HG03520 (cell line): ENCODE measurements around the gene PAQR4.

ENCODE experiments used
- ATAC-seq: cut with Tn5 transposase; IDR thresholded peaks from one replicate; pipeline ENCODE4 v1.9.1; 2021; ENCODE audit warnings: mild to moderate bottlenecking, moderate library complexity; ENCODE audit not compliant: unreplicated experiment

The PAQR4 gene

DNA sequence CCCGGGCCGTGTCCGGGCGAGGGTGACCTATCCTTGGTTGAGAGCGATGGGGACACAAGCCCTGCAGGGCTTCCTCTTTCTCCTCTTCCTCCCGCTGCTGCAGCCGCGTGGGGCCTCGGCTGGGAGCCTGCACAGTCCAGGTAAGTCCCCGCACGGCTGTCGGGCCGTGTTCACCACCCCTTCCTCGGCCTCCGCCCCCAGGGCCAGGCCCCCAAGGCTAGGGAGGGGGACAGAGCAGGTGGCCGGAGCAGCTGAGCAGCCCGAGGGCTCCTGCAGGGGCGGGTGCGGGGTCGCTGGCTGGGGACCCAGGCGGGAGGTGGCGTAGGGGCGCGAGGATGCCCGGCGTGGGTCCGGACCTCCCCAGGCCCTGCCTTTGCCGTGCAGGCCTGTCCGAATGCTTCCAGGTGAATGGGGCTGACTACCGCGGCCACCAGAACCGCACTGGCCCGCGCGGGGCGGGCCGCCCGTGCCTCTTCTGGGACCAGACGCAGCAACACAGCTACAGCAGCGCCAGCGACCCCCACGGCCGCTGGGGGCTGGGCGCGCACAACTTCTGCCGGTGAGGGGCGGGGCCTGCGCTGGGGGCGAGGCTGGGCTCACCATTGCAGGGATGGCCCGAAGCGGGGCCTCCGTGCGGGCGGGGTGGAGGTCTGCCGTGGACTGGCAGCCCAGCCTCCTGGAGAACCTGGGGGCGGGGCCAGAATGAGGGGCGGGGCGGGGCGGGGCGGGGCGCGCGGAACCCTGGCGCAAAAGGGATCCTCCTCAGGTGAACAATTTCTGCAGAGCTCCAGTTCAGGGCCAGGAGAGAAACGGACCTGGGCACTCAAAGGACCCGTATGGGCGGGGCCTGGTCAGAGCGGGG, 4.4 kb upstream of the PAQR4 start:
- ATAC-seq: no peak

GRCh38 chr16:2966043-2966807, 2.9 kb upstream of the PAQR4 start:
- ATAC-seq: no peak

GRCh38 chr16:2966808-2967191, 2.3 kb upstream of the PAQR4 start:
- ATAC-seq: no peak

DNA sequence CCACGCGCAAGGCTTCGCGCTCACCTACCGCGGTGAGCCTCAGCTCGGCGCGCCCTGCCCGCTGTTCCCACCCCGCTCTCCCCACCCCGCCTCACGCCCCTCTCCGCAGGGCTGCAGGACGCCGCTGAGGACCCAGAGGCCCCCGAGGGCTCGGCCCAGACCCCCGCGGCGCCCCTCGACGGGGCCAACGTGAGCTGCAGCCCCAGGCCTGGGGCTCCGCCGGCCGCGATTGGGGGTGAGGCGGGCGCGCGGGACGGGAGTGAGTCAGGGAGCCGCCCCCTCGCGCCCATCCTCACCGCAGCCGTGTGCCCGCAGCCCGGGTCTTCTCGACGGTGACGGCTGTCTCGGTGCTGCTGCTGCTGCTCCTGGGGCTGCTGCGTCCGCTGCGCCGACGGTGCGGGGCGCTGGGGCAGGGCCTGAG, 1.9 kb upstream of the PAQR4 start:
- no peak for ATAC-seq

GRCh38 chr16:2967721-2968161, 1.4 kb upstream of the PAQR4 start:
- no peak for ATAC-seq

GRCh38 chr16:2968368-2968737, 795 bp upstream of the PAQR4 start:
- no peak for ATAC-seq

DNA sequence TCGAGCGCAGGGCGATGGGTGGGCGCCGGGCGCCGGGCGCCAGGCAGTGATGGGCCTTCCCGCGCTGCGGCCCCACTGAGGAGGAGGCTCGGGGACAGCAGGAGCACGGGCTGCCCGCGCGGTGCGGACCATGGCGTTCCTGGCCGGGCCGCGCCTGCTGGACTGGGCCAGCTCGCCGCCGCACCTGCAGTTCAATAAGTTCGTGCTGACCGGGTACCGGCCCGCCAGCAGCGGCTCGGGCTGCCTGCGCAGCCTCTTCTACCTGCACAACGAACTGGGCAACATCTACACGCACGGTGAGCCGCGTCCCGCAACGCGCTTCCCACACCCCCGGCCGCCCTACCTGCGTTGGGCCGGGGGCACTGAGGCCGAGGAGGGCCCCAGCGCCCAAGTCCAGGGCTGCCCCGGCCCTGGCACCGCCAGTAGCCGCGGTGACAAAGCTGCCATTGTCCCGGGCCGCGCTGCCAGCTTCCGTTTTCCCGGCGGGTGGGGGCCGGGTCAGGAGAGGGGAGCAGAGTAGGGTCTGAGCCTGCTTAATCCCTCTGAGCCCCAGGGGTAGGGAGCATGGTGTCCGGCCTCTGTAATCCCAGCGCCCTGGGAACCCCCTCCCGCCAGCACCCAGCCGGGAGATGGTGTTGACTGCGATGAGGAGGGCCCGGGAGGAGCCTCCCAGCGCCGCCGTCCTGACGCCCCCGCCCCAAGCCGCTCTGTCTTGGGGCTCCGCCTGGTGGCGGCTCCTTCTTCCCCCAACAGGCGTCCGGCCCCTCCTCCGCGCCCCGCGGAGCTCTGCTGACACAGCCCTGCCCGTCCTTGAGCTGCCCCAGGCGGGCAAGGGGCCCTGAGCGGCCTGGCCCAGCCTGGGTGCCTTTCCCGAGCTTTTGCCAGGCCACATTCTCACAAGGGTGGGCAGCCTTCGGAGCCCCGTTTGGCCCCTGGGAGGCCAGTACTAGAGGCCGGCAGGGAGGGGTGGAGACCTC, 685 bp downstream of the PAQR4 start:
- no peak for ATAC-seq

DNA sequence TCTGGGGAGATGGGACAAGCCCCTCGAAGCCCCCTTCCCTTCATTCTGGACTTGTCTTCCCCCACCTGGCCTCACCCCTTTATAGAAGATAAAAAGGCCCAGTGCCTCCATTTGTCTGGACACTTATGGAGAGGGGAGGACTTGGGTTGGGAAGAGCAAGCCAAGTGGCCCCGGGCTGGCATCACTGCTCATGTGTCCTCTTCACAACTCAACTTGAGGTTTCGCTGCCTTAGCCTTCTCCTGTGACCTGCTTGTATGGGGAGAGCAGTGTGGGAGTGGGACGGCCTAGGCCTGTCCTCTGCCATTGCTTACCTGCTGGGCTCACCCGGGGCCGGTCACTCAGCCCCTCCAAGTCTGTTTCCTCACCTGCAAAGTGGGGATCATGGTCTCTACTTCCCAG, 1.4 kb downstream of the PAQR4 start:
- no peak for ATAC-seq

DNA sequence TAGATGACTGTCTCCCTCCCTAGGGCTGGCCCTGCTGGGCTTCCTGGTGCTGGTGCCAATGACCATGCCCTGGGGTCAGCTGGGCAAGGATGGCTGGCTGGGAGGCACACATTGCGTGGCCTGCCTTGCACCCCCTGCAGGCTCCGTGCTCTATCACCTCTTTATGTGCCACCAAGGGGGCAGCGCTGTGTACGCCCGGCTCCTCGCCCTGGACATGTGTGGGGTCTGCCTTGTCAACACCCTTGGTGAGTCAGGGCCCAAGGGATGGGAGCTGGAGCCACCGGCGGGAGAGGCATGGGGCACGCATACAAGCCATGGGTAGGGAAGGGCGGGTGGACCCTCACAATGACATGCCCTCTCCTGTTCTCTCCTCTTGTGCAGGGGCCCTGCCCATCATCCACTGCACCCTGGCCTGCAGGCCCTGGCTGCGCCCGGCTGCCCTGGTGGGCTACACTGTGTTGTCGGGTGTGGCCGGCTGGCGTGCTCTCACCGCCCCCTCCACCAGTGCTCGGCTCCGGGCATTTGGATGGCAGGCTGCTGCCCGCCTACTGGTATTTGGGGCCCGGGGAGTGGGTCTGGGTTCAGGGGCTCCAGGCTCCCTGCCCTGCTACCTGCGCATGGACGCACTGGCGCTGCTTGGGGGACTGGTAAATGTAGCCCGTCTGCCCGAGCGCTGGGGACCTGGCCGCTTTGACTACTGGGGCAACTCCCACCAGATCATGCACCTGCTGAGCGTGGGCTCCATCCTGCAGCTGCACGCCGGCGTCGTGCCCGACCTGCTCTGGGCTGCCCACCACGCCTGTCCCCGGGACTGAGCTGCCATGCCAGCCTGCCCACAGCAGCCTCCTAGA, 2.2 kb downstream of the PAQR4 start:
- ATAC-seq: no peak

DNA sequence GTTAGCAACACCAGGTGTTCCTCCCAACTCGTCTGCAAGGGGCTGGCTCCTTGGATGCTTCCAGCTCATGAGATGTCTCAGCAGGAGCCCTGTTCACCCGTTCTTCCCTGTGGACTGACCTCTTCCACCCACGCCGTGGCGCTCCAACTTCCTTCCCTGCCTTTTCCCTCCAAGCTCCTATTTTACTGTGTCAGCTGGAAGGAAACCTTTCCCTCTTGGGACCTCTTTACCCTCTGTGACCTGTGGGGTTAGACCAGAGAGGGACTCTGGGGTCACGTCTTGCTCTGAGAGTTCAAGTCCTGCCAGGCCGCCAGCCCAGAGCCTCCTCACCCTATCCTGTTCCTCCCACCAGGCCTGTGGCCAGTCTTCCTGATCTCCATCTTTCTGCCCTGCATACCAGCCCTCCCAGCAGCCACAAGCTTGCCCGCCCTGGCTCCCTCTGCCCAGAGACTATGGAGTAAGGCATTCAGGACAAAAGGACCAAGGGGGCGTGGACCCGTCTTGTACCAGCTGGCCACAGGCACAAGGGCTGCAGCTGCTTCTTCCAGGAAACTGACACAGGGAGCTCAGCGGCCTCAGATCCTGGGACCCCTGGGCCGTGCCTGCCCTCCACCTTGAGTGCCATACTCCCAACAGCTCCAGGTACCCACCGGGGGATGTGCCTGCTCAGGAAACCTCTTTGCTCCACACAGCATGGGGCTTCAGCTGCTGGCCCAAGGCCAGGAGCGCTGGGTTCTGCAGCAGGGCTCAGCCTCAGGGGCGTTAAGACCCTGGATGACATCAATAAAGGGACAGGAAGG, 3.0 kb downstream of the PAQR4 start:
- ATAC-seq: no peak

DNA sequence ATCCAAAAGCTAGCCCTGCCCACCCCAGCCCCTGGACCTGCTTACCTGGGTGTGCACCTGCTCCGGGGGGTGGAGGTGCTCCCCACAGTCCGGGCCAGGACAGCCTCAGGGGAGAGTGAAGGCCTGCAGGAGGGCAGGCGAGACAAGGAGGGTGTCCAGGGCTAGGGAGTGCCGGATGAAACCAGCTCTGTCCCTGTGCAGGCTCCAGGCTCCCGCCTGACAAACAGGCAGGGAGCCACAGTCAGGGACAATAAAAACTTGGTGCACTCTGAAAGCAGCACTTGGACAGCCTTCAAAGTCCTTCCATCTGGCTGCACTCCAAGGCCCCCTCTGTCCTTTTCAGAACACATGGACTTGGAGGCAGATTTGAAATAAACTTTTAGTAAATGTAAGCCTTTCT, 3.9 kb downstream of the PAQR4 start:
- no peak for ATAC-seq

DNA sequence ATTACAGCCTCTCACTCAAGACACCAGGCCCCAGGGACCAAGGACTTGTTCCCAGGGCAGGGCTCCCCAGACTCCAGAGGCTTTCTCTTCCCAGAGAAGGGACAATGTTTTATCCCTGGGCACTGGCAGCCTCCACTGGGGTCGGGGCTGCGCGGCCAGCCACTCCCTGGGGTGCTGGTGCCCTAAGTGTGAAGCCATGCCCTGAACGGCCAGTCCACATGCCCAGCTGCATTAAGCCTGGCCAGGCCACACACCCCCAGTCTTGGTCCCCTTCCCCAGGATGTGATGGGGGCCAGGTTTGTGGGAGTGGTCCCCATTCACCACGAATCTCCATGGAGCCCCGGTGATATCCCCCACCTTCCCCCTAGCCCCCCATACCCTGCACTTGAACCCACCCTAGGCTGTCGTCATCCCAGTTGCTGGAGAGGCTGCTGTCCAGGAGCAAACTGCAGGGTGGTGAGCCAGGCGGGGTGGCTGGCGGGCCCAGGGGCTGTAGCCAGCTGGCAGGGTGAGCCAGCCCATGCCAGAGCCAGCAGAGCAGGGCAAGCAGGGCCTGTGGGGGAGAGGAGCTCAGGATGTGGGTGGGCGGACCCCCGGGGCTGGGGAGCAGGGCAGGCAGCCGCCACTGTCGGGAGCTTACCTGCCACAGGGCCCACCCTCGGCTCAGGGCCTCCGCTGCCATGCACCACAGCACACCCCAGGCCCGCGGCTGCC, 4.6 kb downstream of the PAQR4 start:
- no peak for ATAC-seq

GRCh38 chr16:2974319-2975056, 5.3 kb downstream of the PAQR4 start:
- no peak for ATAC-seq

DNA sequence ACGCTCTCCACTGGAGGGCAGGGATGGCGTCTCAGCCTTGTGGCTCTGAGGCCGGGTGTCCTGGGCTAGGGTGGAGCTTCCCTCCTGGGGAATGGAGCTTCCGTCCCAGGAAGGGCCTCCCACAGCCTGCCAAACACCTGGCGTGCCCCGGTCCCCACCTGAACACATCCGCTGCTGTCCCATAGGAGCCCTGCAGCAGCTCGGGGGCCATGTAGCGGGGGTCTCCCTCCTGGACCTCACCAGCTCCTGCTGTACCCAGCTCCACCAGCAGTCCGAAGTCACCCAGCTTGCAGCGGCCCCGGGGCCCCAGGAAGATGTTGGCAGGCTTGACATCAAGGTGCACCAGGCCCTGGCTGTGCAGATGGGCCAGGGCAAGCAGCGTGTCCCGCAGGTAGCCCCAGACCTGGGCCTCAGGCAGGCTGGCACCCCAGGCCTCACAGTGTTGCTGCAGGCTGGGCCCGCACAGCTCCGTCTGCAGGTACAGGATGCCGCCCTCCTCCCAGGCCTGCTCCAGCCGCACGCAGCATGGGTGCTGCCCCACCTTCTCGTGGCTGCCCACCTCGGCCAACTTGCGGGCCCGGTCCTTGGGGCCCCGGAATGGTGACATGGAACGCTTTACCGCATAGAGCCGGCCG, 6.1 kb downstream of the PAQR4 start:
- ATAC-seq: no peak

GRCh38 chr16:2976201-2976600, 7.1 kb downstream of the PAQR4 start:
- no peak for ATAC-seq

DNA sequence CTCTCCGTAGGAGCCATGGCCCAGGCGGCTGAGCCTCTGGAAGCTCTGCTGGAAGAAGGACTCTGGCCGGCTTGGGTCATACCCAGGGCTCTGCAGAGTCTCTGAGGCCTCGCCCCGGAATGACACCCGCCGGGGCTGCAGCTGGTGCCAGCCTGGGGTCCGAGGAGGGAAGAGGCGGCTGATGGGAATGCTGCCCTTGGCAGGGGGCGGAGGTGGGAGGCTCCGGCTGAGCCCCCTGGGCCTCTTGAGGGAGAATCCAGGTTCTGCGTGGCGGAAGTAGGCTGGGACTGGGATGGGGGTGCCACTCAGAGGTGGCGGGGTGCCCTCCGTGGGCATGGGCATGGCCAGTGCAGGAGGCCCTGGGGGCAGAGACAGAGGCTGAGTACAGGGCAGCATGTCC, 7.5 kb downstream of the PAQR4 start:
- ATAC-seq: no peak

GRCh38 chr16:2977440-2977839, 8.3 kb downstream of the PAQR4 start:
- no peak for ATAC-seq
